Right lobe of liver (tissue), 4 donors: ENCODE data around the gene TMEM114.

Experiments
- CTCF ChIP-seq, 4 donors: fragments of 200-600 bp in 3 of 4; fragments of 450-650 bp in 1 of 4; IDR thresholded peaks; one replicate each; pipeline versions ENCODE4 v1.5.1 to v1.8.0; 2016 to 2022; ENCODE audit warnings: antibody characterized with exemption in 4 of 4, mild to moderate bottlenecking in 2 of 4
- POLR2A ChIP-seq: fragments of 450-650 bp; IDR thresholded peaks from one replicate; pipeline ENCODE4 v1.6.1; 2017; ENCODE audit warnings: antibody characterized with exemption, mild to moderate bottlenecking
- donor health status: DM: no; HTN: no; CAD: no.
- donor health status: DM: no; HTN: no; CAD: no.
- donor health status: DM: no; HTN: yes; CAD: no.

- no peak for TF ChIP-seq CTCF (IDR thresholded peaks at IDR 0.05)
- no peak for TF ChIP-seq POLR2A
Observed at GRCh38 chr16:8631818-8632465, 41.6 kb upstream of the TMEM114 start.
